Adipose tissue (tissue), 3 donors: ENCODE data around the gene ZDHHC20. TPM values are rescaled to one million over a fixed set of nuclear protein-coding genes. Genes with fewer than 3 reads are reported as not detected.
"Not testable (repeated sequence)": the region's sequence is repeated elsewhere in the genome, so short reads cannot be mapped to it uniquely, and the experiment has no call there.

Experiments used
- H3K27ac ChIP-seq: one replicate; pipeline ENCODE4 v1.5.1; 2013; ENCODE audit warnings: low read depth, low read length
- WGBS, 3 donors: extraction: QIAGEN DNeasy Blood & Tissue Kit; methylation state at CpG; one replicate each; pipeline ENCODE4 v1.1.7; 2013; 5-methylcytosine and 5-hydroxymethylcytosine counted together
- polyA plus RNA-seq, 3 donors: library from polyadenylated mRNA; stranded (reverse); fragments of 200-250 nt; gene quantifications; one replicate each; pipeline ENCODE4 v1.2.3, GENCODE V29; 2013
- donor health status: healthy with polysubstance abuse.
- donor health status: Bipolar disorder and iron deficiency.
- donor health status: healthy.

The ZDHHC20 gene
- polyA plus RNA-seq, 3 donors: 7.7 to 22.0 (median 13.4) TPM

GRCh38 chr13:21376998-21377985, 81.8 kb downstream of the ZDHHC20 start:
- not testable (repeated sequence) for H3K27ac ChIP-seq
- 90 to 92% (median 91%) methylated on average over 36 of the region's 36 CpGs for WGBS, 3 donors

DNA sequence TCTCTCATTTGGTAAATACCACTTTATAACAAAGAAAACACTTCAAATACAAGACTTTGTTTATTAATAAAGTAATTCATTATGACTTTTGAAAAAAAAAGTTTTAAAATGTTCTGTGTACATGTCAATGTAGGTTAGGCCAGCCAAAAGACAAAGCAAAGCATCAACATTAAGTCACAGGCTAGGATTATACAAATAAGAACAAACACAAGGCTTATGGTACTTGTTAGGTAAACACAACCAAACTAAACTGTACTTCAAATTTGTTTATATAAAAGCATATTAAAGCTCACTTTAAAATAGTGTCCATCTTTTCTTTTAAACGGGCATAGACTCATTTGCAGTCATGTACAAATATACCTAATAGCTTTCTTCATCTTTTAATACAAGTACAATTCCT, 86.6 kb downstream of the ZDHHC20 start:
- H3K27ac ChIP-seq: no peak overlapping the region
- WGBS, 3 donors: 80 to 87% (median 81%) methylated on average over 1 of the region's 1 CpG

DNA sequence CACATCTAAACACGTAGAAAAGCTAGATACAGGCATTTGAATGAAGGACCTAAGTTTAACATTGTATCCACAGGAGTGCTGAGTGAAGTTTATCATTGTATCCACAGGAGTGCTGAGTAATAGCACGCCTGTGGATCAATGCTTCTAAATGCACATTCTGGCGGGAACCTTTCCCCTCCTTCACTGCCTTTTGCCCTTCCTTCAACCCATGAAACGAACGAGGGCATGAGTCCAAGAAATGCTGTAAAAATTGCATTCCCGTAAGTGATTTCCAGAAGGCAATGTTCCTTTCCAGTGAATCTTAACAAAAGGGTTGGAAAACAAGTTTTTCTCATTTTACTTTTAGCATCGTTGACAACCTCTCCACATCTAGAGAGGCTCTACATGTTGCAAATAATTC, 88.1 kb downstream of the ZDHHC20 start:
- WGBS, 3 donors: 50 to 56% (median 54%) methylated on average over 7 of the region's 7 CpGs
- no peak overlapping the region for H3K27ac ChIP-seq

DNA sequence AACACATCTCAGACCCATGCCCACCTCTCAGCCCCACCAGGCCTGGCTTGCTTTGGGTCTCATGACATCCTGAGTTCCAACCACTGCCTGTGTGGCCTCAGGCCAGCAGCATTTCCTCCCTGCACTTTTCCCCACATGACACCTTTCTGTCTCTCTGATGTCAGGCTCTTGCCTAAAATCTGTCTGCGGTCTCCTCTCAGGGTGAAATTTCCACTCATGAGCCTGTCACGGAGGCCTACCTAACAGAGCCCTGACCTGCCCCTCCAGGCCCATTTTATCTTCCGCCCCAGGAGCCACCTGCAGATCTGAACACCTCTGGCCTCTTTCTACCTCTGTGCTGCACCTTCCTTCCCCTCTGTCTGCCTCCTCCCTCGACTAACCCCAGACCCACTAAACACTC, 93.5 kb downstream of the ZDHHC20 start:
- no peak overlapping the region for H3K27ac ChIP-seq
- 74 to 76% (median 75%) methylated on average over 4 of the region's 4 CpGs for WGBS, 3 donors

DNA sequence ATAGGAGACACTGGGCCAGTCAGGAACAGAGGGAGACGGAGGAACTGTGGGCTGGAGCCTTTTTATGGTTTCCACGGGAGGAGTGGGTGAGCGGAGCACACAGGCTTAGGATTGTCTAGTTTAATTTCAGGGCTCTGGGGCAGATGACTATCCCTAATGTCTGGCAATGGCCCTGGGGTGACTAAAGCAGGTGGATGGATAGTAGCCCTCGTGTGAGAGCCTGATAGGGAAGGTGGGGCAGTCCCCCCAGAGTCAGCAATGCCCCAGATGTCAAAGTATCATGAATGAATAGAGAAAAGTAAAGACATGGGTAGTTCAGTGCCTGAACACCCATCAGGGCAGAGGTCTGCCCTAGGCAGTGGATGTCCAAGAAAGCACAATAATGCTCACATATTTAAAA, 94.2 kb downstream of the ZDHHC20 start:
- H3K27ac ChIP-seq: no peak overlapping the region
- 81 to 89% (median 86%) methylated on average over 4 of the region's 4 CpGs for WGBS, 3 donors

DNA sequence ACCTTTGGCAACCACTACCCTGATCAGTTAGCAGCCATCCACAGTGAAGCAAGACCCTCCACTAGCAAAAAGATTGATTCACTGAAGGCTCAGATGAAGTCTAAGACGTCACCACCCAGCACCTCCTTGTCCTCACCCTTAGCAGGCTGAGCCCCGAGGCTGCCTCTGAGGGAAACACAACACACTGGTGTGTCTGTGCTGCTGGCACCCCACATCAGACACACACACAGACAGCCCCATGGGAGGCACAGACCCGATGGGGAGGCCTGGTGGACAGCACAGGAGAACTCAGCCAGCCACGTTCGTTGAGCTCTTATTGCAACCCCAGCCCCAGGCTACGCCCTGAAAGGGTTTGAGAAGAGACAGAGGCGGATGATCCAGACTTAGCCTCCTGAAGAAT, 94.7 kb downstream of the ZDHHC20 start:
- 78 to 91% (median 87%) methylated on average over 7 of the region's 7 CpGs for WGBS, 3 donors
- H3K27ac ChIP-seq: no peak overlapping the region

DNA sequence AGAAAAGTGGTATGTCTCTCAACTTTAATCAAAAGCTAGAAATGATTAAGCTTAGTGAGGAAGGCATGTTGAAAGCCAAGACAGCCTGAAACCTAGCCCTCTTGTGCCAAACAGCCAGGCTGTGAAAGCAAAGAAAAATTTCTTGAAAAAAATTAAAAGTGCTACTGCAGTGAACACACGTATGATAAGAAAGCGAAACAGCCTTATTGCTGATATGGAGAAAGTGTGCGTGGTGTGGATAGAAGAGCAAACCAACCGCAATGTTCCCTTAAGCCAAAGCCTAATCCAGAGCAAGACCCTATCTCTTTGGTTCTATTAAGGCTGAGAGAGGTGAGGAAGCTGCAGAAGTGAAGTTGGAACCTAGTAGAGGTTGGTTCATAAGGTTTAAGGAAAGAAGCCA, 96.4 kb downstream of the ZDHHC20 start:
- H3K27ac ChIP-seq: no peak overlapping the region
- whole genome bisulfite sequencing, 3 donors: 91 to 94% (median 93%) methylated on average over 4 of the region's 4 CpGs

GRCh38 chr13:21361706-21362105, 97.4 kb downstream of the ZDHHC20 start:
- WGBS, 3 donors: 83 to 92% (median 83%) methylated on average over 3 of the region's 3 CpGs
- no peak overlapping the region for H3K27ac ChIP-seq

- WGBS, 3 donors: 71 to 87% (median 84%) methylated on average over 7 of the region's 7 CpGs
These were observed 98.0 kb downstream of the ZDHHC20 start for GRCh38 chr13:21361123-21361522.

GRCh38 chr13:21360463-21360862, 98.6 kb downstream of the ZDHHC20 start:
- WGBS, 3 donors: 91 to 96% (median 95%) methylated on average over 4 of the region's 4 CpGs

More at GRCh38 chr13:21361123-21361522, 98.0 kb downstream of the ZDHHC20 start:
- H3K27ac ChIP-seq: no peak overlapping the region

GRCh38 chr13:21359855-21360254, 99.2 kb downstream of the ZDHHC20 start:
- 75 to 82% (median 79%) methylated on average over 5 of the region's 5 CpGs for WGBS, 3 donors
- no peak overlapping the region for H3K27ac ChIP-seq

More at GRCh38 chr13:21360463-21360862, 98.6 kb downstream of the ZDHHC20 start:
- no peak overlapping the region for H3K27ac ChIP-seq

DNA sequence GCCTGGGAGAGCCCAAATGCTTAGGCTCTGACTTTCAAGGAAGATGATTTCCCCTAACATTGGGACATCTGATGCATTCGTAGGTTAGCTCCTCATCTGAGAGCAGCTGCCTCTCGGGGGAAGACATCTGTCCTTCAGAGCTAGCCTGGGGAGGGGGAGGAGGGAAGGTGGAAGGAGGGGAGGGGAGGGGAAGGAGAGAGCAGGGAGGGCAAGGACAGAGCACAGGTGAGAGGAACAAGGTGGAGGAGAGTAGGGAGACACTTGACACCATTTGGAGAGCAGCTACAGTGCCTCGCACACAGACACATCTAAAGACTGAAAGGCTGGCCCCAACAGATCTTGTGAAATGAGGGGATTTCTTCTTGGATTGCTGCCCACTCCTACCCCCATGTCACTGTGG, 103.8 kb downstream of the ZDHHC20 start:
- no peak overlapping the region for H3K27ac ChIP-seq
- 67 to 82% (median 73%) methylated on average over 3 of the region's 3 CpGs for WGBS, 3 donors

- H3K27ac ChIP-seq: no peak overlapping the region
- whole genome bisulfite sequencing, 3 donors: 90 to 96% (median 94%) methylated on average over 13 of the region's 13 CpGs
These were observed 104.4 kb downstream of the ZDHHC20 start for GRCh38 chr13:21354721-21355120.

GRCh38 chr13:21348488-21349120, 110.5 kb downstream of the ZDHHC20 start:
- 46 to 70% (median 53%) methylated on average over 6 of the region's 6 CpGs for WGBS, 3 donors

DNA sequence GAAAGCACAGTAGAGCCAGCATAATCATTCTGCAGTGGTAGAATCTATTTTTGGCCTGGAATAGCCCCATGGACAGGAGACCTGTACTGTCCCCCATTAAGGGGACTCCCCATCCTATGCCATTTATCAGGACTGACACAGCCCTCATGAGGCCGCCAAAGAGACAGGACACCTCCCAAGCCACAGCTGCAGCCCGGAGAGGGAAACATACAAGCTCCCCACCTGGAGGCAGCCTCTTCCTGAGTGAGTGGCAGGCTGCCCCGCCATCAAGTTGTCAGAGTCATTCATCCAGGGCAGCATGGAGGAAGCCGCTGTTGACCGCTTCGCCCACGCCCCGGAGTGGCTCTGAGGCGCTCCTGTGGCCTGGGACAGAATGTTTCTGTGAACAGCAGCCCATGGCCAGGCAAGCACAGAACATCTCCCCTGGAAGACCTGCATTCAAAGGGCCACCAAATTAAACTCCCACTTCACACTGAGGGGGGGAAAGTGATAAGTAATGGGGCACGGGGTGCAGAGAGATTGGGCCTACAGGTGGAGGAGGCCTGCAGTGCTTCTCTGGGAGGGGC, 111.3 kb downstream of the ZDHHC20 start:
- H3K27ac ChIP-seq: no peak overlapping the region
- WGBS, 3 donors: 84 to 85% (median 84%) methylated on average over 10 of the region's 10 CpGs

More at GRCh38 chr13:21348488-21349120, 110.5 kb downstream of the ZDHHC20 start:
- H3K27ac ChIP-seq: no peak overlapping the region

DNA sequence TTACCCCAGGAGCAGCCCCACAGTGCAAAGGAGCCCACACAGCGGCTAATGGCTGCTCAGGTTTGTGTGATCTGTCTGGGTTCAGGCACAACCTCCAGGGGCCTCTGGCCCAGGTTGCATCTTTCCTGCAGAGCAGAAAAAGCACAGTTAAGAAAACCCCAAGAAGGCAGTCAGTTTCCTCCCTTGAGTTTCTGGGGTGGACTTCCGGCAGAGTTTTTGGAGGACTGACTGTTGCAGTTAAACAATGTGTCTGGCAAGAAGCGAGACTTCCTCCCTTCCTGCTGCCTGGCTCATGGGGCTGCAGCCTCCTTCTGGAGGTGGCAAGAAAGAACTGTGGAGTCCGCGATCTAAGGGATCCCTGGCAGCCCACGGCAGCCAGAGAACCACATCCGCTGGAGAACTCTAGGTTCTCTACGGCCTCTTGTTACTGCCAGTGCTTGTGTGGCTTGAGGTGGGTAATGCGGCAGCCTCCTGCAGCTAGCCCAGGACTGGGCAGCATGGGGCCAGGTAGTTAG, 114.4 kb downstream of the ZDHHC20 start:
- H3K27ac ChIP-seq: no peak overlapping the region
- 36 to 78% (median 41%) methylated on average over 9 of the region's 9 CpGs for WGBS, 3 donors

- no peak overlapping the region for H3K27ac ChIP-seq
- WGBS, 3 donors: 75 to 90% (median 81%) methylated on average over 4 of the region's 4 CpGs
These were observed 115.4 kb downstream of the ZDHHC20 start for GRCh38 chr13:21343659-21344058.

DNA sequence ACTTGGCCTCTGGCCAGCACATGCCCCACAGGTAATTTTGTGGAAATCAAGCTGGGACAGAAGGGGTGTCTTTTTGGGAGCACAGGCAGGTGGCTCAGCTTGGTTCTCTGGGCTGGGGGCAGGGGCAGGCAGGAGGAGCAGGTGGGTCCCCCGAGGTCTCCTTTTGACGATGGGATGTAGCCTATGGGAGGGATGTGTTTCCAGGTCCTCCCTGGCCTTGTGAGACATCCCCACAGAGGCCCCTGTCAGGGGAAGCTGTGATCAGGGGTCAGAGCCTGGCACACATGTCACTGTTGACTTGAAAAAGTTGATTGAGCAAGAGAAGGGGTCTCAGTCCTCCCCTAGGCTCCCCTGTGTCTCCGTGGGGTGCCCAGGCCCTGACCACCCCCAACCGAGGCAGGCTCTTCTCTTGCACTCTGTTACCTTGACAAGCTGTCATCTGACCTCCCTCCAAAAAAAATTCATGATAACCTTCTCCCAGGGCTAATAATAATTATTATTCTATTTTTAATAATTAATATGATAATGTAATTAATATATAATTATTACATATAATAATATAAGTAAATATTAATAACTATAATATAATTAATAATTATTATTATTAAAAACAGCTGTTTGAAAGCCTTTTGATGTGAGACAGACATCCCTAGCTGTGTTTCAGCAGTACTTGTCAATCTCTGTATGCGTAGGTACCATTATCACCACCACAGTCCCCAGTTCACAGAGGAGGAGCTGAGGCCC, 116.2 kb downstream of the ZDHHC20 start:
- H3K27ac ChIP-seq: no peak overlapping the region
- WGBS, 3 donors: 74 to 75% (median 75%) methylated on average over 5 of the region's 5 CpGs
